CD14-positive monocyte (primary cell): ENCODE results near the gene RNF212. TPM values are rescaled to one million over a fixed set of nuclear protein-coding genes. Genes with fewer than 3 reads are reported as not detected.

Experiments
- DNase-seq, 3 donors: peaks; one replicate each; pipeline ENCODE4 v3.0.0-alpha.2; 2011 to 2022
- H2AFZ ChIP-seq: 2 replicates; pipeline ENCODE4 v1.6.0; 2012; ENCODE audit warnings: mild to moderate bottlenecking, low read depth, low read length, inconsistent platforms; ENCODE audit not compliant: insufficient read depth, poor library complexity, severe bottlenecking
- H3K27ac ChIP-seq, 2 donors: 1 replicate in 1 of 2; 2 replicates in 1 of 2; pipeline ENCODE4 v1.5.1; 2012 to 2013; ENCODE audit warnings: low read length in 2 of 2, control low read depth in 1 of 2, inconsistent platforms in 1 of 2, low read depth in 1 of 2, mild to moderate bottlenecking in 1 of 2
- H3K27me3 ChIP-seq, 2 donors: one replicate each; pipeline versions ENCODE4 v1.6.0 to v1.6.1; 2011 to 2013; ENCODE audit warnings: low read length in 2 of 2; ENCODE audit not compliant: control insufficient read depth in 2 of 2, insufficient read depth in 2 of 2
- H3K36me3 ChIP-seq, 2 donors: replicated peaks in 1 of 2; 1 replicate in 1 of 2; 2 replicates in 1 of 2; pipeline versions ENCODE4 v1.5.1 to v1.6.1; 2012 to 2013; ENCODE audit warnings: low read length in 2 of 2, control low read depth in 1 of 2, inconsistent platforms in 1 of 2, mild to moderate bottlenecking in 1 of 2; ENCODE audit not compliant: insufficient read depth in 2 of 2, control insufficient read depth in 1 of 2
- H3K4me1 ChIP-seq, 2 donors: 1 replicate in 1 of 2; 2 replicates in 1 of 2; pipeline versions ENCODE4 v1.5.1 to v1.6.1; 2012 to 2013; ENCODE audit warnings: low read length in 2 of 2, control low read depth in 1 of 2, inconsistent platforms in 1 of 2, mild to moderate bottlenecking in 1 of 2, moderate library complexity in 1 of 2; ENCODE audit not compliant: insufficient read depth in 2 of 2, control insufficient read depth in 1 of 2
- H3K4me2 ChIP-seq: replicated peaks from 2 replicates; pipeline ENCODE3; 2012; ENCODE audit warnings: low read length, moderate library complexity, mild to moderate bottlenecking; ENCODE audit not compliant: poor library complexity, severe bottlenecking; ENCODE audit errors: extremely low read depth
- H3K4me3 ChIP-seq, 3 experiments: fragments of 200-600 bp in 1 of 3; sonication (generic) in 1 of 3; replicated peaks in 1 of 3; 1 replicate in 2 of 3; 2 replicates in 1 of 3; pipeline ENCODE4 v1.5.1; 2011 to 2013; ENCODE audit warnings: low read length in 3 of 3, mild to moderate bottlenecking in 3 of 3, control low read depth in 2 of 3, low read depth in 2 of 3, inconsistent platforms in 1 of 3, moderate library complexity in 1 of 3
- H3K79me2 ChIP-seq: 2 replicates; pipeline ENCODE4 v1.6.0; 2012; ENCODE audit warnings: mild to moderate bottlenecking, control low read depth, inconsistent platforms, low read length, moderate library complexity; ENCODE audit not compliant: insufficient read depth
- H3K9ac ChIP-seq: 2 replicates; pipeline ENCODE4 v1.6.0; 2017; ENCODE audit warnings: low read length, mild to moderate bottlenecking; ENCODE audit not compliant: insufficient read depth, poor library complexity, severe bottlenecking
- H3K9me3 ChIP-seq, 2 donors: replicated peaks in 1 of 2; 1 replicate in 1 of 2; 2 replicates in 1 of 2; pipeline versions ENCODE4 v1.5.1 to v1.6.1; 2012 to 2013; ENCODE audit warnings: low read length in 2 of 2, control low read depth in 1 of 2; ENCODE audit not compliant: control insufficient read depth in 1 of 2, insufficient read depth in 1 of 2
- H4K20me1 ChIP-seq: 2 replicates; pipeline ENCODE4 v1.6.0; 2012; ENCODE audit warnings: mild to moderate bottlenecking, low read length, control low read depth, moderate library complexity; ENCODE audit not compliant: insufficient read depth
- H3K27ac Mint-ChIP-seq, 7 donors: one replicate each; pipeline ENCODE4 v1.8.0; 2020; ENCODE audit warnings: mild to moderate bottlenecking in 7 of 7, mixed read lengths in 7 of 7, moderate library complexity in 6 of 7, inconsistent platforms in 2 of 7
- H3K27me3 Mint-ChIP-seq, 3 donors: one replicate each; pipeline ENCODE4 v1.8.0; 2021 to 2022; ENCODE audit warnings: low read depth in 3 of 3, mild to moderate bottlenecking in 3 of 3, mixed read lengths in 3 of 3, moderate library complexity in 3 of 3, inconsistent platforms in 1 of 3
- H3K36me3 Mint-ChIP-seq, 2 donors: one replicate each; pipeline ENCODE4 v1.8.0; 2020; ENCODE audit warnings: mixed read lengths in 2 of 2, inconsistent platforms in 1 of 2, mild to moderate bottlenecking in 1 of 2
- H3K4me1 Mint-ChIP-seq: one replicate; pipeline ENCODE4 v1.8.0; 2020; ENCODE audit warnings: mild to moderate bottlenecking, mixed read lengths
- H3K4me3 Mint-ChIP-seq, 2 donors: one replicate each; pipeline ENCODE4 v1.8.0; 2020; ENCODE audit warnings: mild to moderate bottlenecking in 2 of 2, mixed read lengths in 2 of 2, moderate library complexity in 1 of 2
- H3K9me3 Mint-ChIP-seq, 7 donors: one replicate each; pipeline ENCODE4 v1.8.0; 2020 to 2022; ENCODE audit warnings: mixed read lengths in 7 of 7, mild to moderate bottlenecking in 6 of 7, moderate library complexity in 6 of 7, inconsistent platforms in 2 of 7
- CTCF ChIP-seq: fragments of 200-600 bp; IDR thresholded peaks from one replicate; pipeline ENCODE4 v1.8.0; 2022; ENCODE audit warnings: antibody characterized with exemption, mild to moderate bottlenecking
- WGBS: methylation state at CpG from one replicate; pipeline ENCODE4 v1.1.5; 2013; ENCODE audit warnings: missing lambda C conversion rate; ENCODE audit not compliant: insufficient coverage; 5-methylcytosine and 5-hydroxymethylcytosine counted together
- intact Hi-C, 2 donors: fragments of 100-400 bp; cut with micrococcal nuclease; formaldehyde crosslinking; loops; one replicate each; pipeline versions ENCODE4 v1.15.0 to v1.15.1; 2023
- polyA plus RNA-seq, 3 donors: library from polyadenylated mRNA; depleted of rRNA in 1 of 3; unstranded in 2 of 3; stranded (reverse) in 1 of 3; fragments of 300-500 nt in 2 of 3; fragments of >200 nt in 1 of 3; fragmentation: Illumina TruSeq in 2 of 3; gene quantifications; 1 replicate in 2 of 3; 2 replicates in 1 of 3; pipeline ENCODE4 v1.2.3, GENCODE V29; 2012 to 2021

RNF212 gene
- polyA plus RNA-seq, 3 donors = 0.17 to 0.83 TPM; not detected in 1

GRCh38 chr4:1153567-1154090 lies 40.3 kb upstream of the RNF212 start:
- intact Hi-C loops = no loop called here
- no peak overlapping the region for H3K27ac ChIP-seq

GRCh38 chr4:1152290-1152689 lies 38.9 kb upstream of the RNF212 start:
- H3K27me3 Mint-ChIP-seq = peaks cover 12 to 21% (median 13%) of the 10 kb centered on the region in 3 donors
- H3K4me1 ChIP-seq = no peaks in the 10 kb centered on the region
- no peak overlapping the region for H3K27ac ChIP-seq
- H4K20me1 ChIP-seq = no peaks in the 10 kb centered on the region
- TF ChIP-seq CTCF = no peak
- H3K79me2 ChIP-seq = no peaks in the 10 kb centered on the region
- DNase-seq = no peak
- no peak overlapping the region for H3K4me3 ChIP-seq
- no peak overlapping the region for H3K4me3 Mint-ChIP-seq
- no peaks in the 10 kb centered on the region for H3K36me3 ChIP-seq
- no peak overlapping the region for H3K4me2 ChIP-seq
- H3K27ac Mint-ChIP-seq = no peak overlapping the region
- H2AFZ ChIP-seq = no peak overlapping the region
- no peak overlapping the region for H3K9ac ChIP-seq
- intact Hi-C loops = no loop called here
- 100% methylated on average over 2 of the region's 6 CpGs for WGBS
- H3K9me3 ChIP-seq = peaks cover 13 to 22% of the 10 kb centered on the region in 2 donors
- no peaks in the 10 kb centered on the region for H3K27me3 ChIP-seq
- H3K4me1 Mint-ChIP-seq = peaks cover 17% of the 10 kb centered on the region
- H3K36me3 Mint-ChIP-seq = no peaks in the 10 kb centered on the region
- H3K9me3 Mint-ChIP-seq = peaks cover 5 to 29% (median 21%) of the 10 kb centered on the region in 7 donors

More at GRCh38 chr4:1153567-1154090, 40.3 kb upstream of the RNF212 start:
- Histone ChIP-seq H3K36me3 (no peaks in the 10 kb centered on the region), H3K9ac (no peak overlapping the region), H4K20me1 (no peaks in the 10 kb centered on the region), H3K4me1 (no peaks in the 10 kb centered on the region), H3K4me3 (no peak overlapping the region), H3K79me2 (no peaks in the 10 kb centered on the region), H2AFZ (no peak overlapping the region), H3K27me3 (no peaks in the 10 kb centered on the region), H3K4me2 (no peak overlapping the region), H3K9me3 (peaks cover 24 to 26% of the 10 kb centered on the region in 2 donors)
- TF ChIP-seq CTCF = no peak
- Mint-ChIP-seq H3K4me3 (no peak overlapping the region), H3K27me3 (peaks cover 12 to 23% (median 13%) of the 10 kb centered on the region in 3 donors), H3K27ac (no peak overlapping the region), H3K36me3 (no peaks in the 10 kb centered on the region), H3K9me3 (peaks cover 11 to 38% (median 32%) of the 10 kb centered on the region in 7 donors), H3K4me1 (peaks cover 17% of the 10 kb centered on the region)
- 93% methylated on average over 7 of the region's 11 CpGs for whole genome bisulfite sequencing
- no peak for DNase-seq
